ENCODE results near the gene BABAM2.

GRCh38 chr2:28273751-28274150 lies 383.2 kb downstream of the BABAM2 start:
- TF ChIP-seq POLR2AphosphoS5 (IDR thresholded peaks at IDR 0.05) (no peak), EP300 (IDR thresholded peaks at IDR 0.05) (no peak), POLR2A (IDR thresholded peaks at IDR 0.05; ENCODE audit: low read depth) (no peak)

Data from esophagus muscularis mucosa (tissue), 3 donors.